Activated CD8-positive, alpha-beta memory T cell treated with anti-CD3 and anti-CD28 coated beads, Interleukin-2, amount 50 U/mL, for 1 hour (primary cell): ENCODE results near the gene ZNF57.
"Not testable (repeated sequence)": the region's sequence is repeated elsewhere in the genome, so short reads cannot be mapped to it uniquely, and the experiment has no call there.

Experiments used
- DNase-seq: peaks from one replicate; pipeline ENCODE4 v3.0.0-alpha.2; 2020; ENCODE audit errors: extremely low read depth

Gene ZNF57

DNA sequence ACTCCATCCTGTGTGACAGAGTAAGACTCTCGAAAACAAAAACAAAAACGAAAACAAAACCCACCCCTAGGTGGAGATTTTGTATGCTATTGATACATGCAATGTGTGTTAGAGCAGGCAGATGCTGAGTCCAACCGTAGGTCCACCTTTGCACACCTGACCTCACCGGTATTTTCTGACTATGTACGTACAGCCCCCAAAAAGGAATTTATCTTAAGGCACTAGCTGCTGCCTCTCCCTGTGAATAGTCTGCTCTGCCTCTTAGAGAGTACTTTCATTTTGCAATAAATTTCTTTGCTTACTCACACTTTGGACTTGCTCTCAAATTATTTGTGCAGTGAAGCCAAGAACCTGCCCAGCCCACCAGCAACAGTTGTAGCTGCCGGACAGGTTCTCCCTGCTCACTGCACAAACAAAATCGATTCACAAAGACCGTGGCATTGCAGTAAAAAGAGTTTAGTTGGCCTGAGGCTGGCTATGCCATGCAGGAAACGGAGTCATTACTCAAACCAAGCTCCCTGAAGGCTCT lies 52.3 kb downstream of the ZNF57 start:
- DNase-seq, result no peak

DNA sequence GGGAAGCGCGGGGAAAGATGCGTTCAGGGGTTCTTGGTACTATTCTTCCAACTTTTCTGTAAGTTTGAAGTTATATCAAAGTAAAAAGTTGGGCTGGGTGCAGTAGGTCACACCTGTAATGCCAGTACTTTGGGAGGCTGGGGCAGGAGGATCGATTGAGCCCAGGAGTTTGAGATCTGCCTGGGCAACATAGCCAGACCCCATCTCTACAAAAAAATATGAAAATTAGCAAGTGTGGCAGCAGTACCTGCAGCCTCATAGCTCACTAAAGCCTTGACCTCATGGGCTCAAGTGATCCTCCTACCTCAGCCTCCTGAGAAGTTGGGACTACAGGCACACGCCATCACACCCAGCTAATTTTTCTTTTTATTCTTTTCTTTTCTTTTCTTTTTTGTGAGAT lies 56.4 kb downstream of the ZNF57 start:
- no peak for DNase-seq

- no peak for DNase-seq
Observed at GRCh38 chr19:2960120-2960519, 59.4 kb downstream of the ZNF57 start.

DNA sequence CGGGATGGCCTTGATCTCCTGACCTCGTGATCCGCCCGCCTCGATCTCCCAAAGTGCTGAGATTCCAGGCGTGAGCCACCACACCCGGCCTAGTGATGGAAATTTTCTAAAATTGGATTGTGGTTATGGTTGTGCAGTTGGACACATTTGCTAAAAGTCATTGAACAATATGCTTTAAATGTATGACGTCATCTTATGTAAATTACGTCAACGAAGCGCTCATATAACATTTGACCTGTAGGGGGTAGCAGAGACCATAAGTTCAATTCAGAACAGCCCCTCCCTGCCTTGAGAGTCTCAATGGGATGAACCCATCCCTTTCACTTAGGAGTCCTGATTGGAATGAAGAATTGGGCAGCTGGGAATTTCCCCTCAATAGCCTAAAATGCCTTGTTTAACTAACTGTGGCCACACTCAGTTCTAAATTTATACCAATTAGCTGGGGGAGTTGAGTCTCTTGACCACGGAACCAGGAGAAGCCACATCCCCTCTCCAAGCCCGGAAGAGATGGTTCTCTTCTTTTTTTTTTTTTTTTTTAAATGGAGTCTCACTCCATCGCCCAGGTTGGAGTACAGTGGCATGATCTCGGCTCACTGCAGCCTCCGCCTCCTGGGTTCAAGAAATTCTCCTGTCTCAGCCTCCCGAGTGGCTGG lies 61.4 kb downstream of the ZNF57 start:
- peak; percentile 30 for DNase-seq

DNA sequence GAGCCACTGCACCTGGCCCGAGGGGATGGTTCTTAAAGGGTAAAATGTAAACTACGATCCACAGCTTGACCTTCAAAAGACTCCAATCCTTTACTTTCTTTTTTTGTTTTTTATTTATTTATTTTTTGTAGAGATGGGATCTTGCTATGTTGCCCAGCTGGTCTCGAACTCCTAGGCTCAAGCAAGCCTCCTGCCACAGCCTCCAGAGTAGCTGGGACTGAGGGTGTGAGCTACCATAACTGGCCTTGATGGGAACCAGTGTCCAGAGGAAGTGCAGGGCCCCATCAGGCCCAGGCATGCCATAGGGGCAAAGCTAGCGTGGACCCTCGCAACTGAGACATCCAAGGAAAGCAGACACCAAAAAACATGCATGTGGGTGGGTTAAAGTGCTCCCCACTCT lies 62.4 kb downstream of the ZNF57 start:
- DNase-seq, result no peak

DNA sequence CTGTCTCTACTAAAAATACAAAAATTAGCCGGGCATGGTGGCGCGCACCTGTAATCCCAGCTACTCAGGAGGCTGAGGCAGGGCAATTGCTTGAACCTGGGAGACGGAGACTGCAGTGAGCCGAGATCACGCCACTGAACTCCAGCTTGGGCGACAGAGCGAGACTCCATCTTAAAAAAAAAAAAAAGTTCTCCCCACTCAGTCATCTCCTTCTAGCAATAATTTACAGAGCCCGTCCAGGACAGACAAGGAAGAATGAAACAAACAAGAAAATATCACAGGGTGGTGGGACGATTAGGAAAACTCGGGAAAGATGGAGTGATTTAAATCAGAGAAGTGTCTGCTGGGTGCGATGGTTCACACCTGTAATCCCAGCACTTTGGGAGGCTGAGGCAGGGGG lies 62.9 kb downstream of the ZNF57 start:
- DNase-seq, result not testable (repeated sequence)

GRCh38 chr19:2964874-2965273 lies 64.1 kb downstream of the ZNF57 start:
- DNase-seq, result no peak

GRCh38 chr19:2967972-2968371 lies 67.2 kb downstream of the ZNF57 start:
- no peak for DNase-seq
